CD14-positive monocyte (primary cell): Measurements from ENCODE around the gene ATF6. TPM values are rescaled to one million over a fixed set of nuclear protein-coding genes. Genes with fewer than 3 reads are reported as not detected.

Experiments
- DNase-seq, 3 donors: peaks; one replicate each; pipeline ENCODE4 v3.0.0-alpha.2; 2011 to 2022
- H2AFZ ChIP-seq: 2 replicates; pipeline ENCODE4 v1.6.0; 2012; ENCODE audit warnings: mild to moderate bottlenecking, low read depth, low read length, inconsistent platforms; ENCODE audit not compliant: insufficient read depth, poor library complexity, severe bottlenecking
- H3K27ac ChIP-seq, 2 donors: 1 replicate in 1 of 2; 2 replicates in 1 of 2; pipeline ENCODE4 v1.5.1; 2012 to 2013; ENCODE audit warnings: low read length in 2 of 2, control low read depth in 1 of 2, inconsistent platforms in 1 of 2, low read depth in 1 of 2, mild to moderate bottlenecking in 1 of 2
- H3K27me3 ChIP-seq, 2 donors: one replicate each; pipeline versions ENCODE4 v1.6.0 to v1.6.1; 2011 to 2013; ENCODE audit warnings: low read length in 2 of 2; ENCODE audit not compliant: control insufficient read depth in 2 of 2, insufficient read depth in 2 of 2
- H3K36me3 ChIP-seq, 2 donors: replicated peaks in 1 of 2; 1 replicate in 1 of 2; 2 replicates in 1 of 2; pipeline versions ENCODE4 v1.5.1 to v1.6.1; 2012 to 2013; ENCODE audit warnings: low read length in 2 of 2, control low read depth in 1 of 2, inconsistent platforms in 1 of 2, mild to moderate bottlenecking in 1 of 2; ENCODE audit not compliant: insufficient read depth in 2 of 2, control insufficient read depth in 1 of 2
- H3K4me1 ChIP-seq, 2 donors: 1 replicate in 1 of 2; 2 replicates in 1 of 2; pipeline versions ENCODE4 v1.5.1 to v1.6.1; 2012 to 2013; ENCODE audit warnings: low read length in 2 of 2, control low read depth in 1 of 2, inconsistent platforms in 1 of 2, mild to moderate bottlenecking in 1 of 2, moderate library complexity in 1 of 2; ENCODE audit not compliant: insufficient read depth in 2 of 2, control insufficient read depth in 1 of 2
- H3K4me2 ChIP-seq: replicated peaks from 2 replicates; pipeline ENCODE3; 2012; ENCODE audit warnings: low read length, moderate library complexity, mild to moderate bottlenecking; ENCODE audit not compliant: poor library complexity, severe bottlenecking; ENCODE audit errors: extremely low read depth
- H3K4me3 ChIP-seq, 3 experiments: fragments of 200-600 bp in 1 of 3; sonication (generic) in 1 of 3; replicated peaks in 1 of 3; 1 replicate in 2 of 3; 2 replicates in 1 of 3; pipeline ENCODE4 v1.5.1; 2011 to 2013; ENCODE audit warnings: low read length in 3 of 3, mild to moderate bottlenecking in 3 of 3, control low read depth in 2 of 3, low read depth in 2 of 3, inconsistent platforms in 1 of 3, moderate library complexity in 1 of 3
- H3K79me2 ChIP-seq: 2 replicates; pipeline ENCODE4 v1.6.0; 2012; ENCODE audit warnings: mild to moderate bottlenecking, control low read depth, inconsistent platforms, low read length, moderate library complexity; ENCODE audit not compliant: insufficient read depth
- H3K9ac ChIP-seq: 2 replicates; pipeline ENCODE4 v1.6.0; 2017; ENCODE audit warnings: low read length, mild to moderate bottlenecking; ENCODE audit not compliant: insufficient read depth, poor library complexity, severe bottlenecking
- H3K9me3 ChIP-seq, 2 donors: replicated peaks in 1 of 2; 1 replicate in 1 of 2; 2 replicates in 1 of 2; pipeline versions ENCODE4 v1.5.1 to v1.6.1; 2012 to 2013; ENCODE audit warnings: low read length in 2 of 2, control low read depth in 1 of 2; ENCODE audit not compliant: control insufficient read depth in 1 of 2, insufficient read depth in 1 of 2
- H4K20me1 ChIP-seq: 2 replicates; pipeline ENCODE4 v1.6.0; 2012; ENCODE audit warnings: mild to moderate bottlenecking, low read length, control low read depth, moderate library complexity; ENCODE audit not compliant: insufficient read depth
- H3K27ac Mint-ChIP-seq, 7 donors: one replicate each; pipeline ENCODE4 v1.8.0; 2020; ENCODE audit warnings: mild to moderate bottlenecking in 7 of 7, mixed read lengths in 7 of 7, moderate library complexity in 6 of 7, inconsistent platforms in 2 of 7
- H3K27me3 Mint-ChIP-seq, 3 donors: one replicate each; pipeline ENCODE4 v1.8.0; 2021 to 2022; ENCODE audit warnings: low read depth in 3 of 3, mild to moderate bottlenecking in 3 of 3, mixed read lengths in 3 of 3, moderate library complexity in 3 of 3, inconsistent platforms in 1 of 3
- H3K36me3 Mint-ChIP-seq, 2 donors: one replicate each; pipeline ENCODE4 v1.8.0; 2020; ENCODE audit warnings: mixed read lengths in 2 of 2, inconsistent platforms in 1 of 2, mild to moderate bottlenecking in 1 of 2
- H3K4me1 Mint-ChIP-seq: one replicate; pipeline ENCODE4 v1.8.0; 2020; ENCODE audit warnings: mild to moderate bottlenecking, mixed read lengths
- H3K4me3 Mint-ChIP-seq, 2 donors: one replicate each; pipeline ENCODE4 v1.8.0; 2020; ENCODE audit warnings: mild to moderate bottlenecking in 2 of 2, mixed read lengths in 2 of 2, moderate library complexity in 1 of 2
- H3K9me3 Mint-ChIP-seq, 7 donors: one replicate each; pipeline ENCODE4 v1.8.0; 2020 to 2022; ENCODE audit warnings: mixed read lengths in 7 of 7, mild to moderate bottlenecking in 6 of 7, moderate library complexity in 6 of 7, inconsistent platforms in 2 of 7
- WGBS: methylation state at CpG from one replicate; pipeline ENCODE4 v1.1.5; 2013; ENCODE audit warnings: missing lambda C conversion rate; ENCODE audit not compliant: insufficient coverage; 5-methylcytosine and 5-hydroxymethylcytosine counted together
- intact Hi-C, 2 donors: fragments of 100-400 bp; cut with micrococcal nuclease; formaldehyde crosslinking; loops; one replicate each; pipeline versions ENCODE4 v1.15.0 to v1.15.1; 2023
- polyA plus RNA-seq, 3 donors: library from polyadenylated mRNA; depleted of rRNA in 1 of 3; unstranded in 2 of 3; stranded (reverse) in 1 of 3; fragments of 300-500 nt in 2 of 3; fragments of >200 nt in 1 of 3; fragmentation: Illumina TruSeq in 2 of 3; gene quantifications; 1 replicate in 2 of 3; 2 replicates in 1 of 3; pipeline ENCODE4 v1.2.3, GENCODE V29; 2012 to 2021
- TF ChIP-seq, protein P1 (sequence below): fragments of 200-600 bp; IDR thresholded peaks from one replicate; pipeline ENCODE4 v1.8.0; 2022; ENCODE audit warnings: antibody characterized with exemption, mild to moderate bottlenecking

Gene ATF6
- polyA plus RNA-seq, 3 donors: 13.4 to 25.6 (median 22.2) TPM

DNA sequence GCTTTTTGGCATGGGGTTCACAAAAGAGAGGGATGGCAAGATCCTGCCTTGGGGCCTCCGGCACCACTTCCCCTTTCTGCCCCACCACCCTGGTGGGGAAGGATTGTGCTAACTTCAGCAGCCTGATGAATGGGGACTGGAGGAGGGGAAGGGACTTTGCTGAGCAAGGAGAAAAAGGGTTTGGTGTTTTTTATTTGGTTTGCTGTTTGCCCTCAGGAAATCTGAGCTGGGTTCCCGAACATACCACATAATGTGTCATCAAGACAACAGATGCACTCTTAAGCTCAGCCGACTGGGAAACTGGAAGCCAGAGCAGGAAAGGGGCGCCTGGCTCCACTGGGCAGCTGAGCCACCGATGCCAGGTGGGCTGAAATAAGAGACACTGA is 237.7 kb downstream of the ATF6 start:
- Mint-ChIP-seq H3K36me3 (no peaks in the 10 kb centered on the region), H3K4me1 (peaks cover 33% of the 10 kb centered on the region), H3K27ac (peak overlapping the region; percentile 47 to 94 (median 88)), H3K27me3 (peaks cover 0 to 4% (median 2%) of the 10 kb centered on the region in 3 donors), H3K9me3 (no peaks in the 10 kb centered on the region), H3K4me3 (peak overlapping the region; percentile 76 to 92)
- peak overlapping the region; percentile 52 for H3K9ac ChIP-seq
- WGBS: 0% methylated on average over 2 of the region's 5 CpGs
- peak overlapping the region; percentile 25 to 72 (median 39) for H3K4me3 ChIP-seq
- no peaks in the 10 kb centered on the region for H3K36me3 ChIP-seq
- H3K27ac ChIP-seq: peak overlapping the region; percentile 59 to 74
- H3K9me3 ChIP-seq: peaks cover 0 to 3% of the 10 kb centered on the region in 2 donors
- peak overlapping the region; percentile 79 for H2AFZ ChIP-seq
- no peaks in the 10 kb centered on the region for H3K79me2 ChIP-seq
- peak; percentile 64 to 67 (median 65) for DNase-seq
- peaks cover 35 to 47% of the 10 kb centered on the region in 2 donors for H3K4me1 ChIP-seq
- TF ChIP-seq, protein P1, sequence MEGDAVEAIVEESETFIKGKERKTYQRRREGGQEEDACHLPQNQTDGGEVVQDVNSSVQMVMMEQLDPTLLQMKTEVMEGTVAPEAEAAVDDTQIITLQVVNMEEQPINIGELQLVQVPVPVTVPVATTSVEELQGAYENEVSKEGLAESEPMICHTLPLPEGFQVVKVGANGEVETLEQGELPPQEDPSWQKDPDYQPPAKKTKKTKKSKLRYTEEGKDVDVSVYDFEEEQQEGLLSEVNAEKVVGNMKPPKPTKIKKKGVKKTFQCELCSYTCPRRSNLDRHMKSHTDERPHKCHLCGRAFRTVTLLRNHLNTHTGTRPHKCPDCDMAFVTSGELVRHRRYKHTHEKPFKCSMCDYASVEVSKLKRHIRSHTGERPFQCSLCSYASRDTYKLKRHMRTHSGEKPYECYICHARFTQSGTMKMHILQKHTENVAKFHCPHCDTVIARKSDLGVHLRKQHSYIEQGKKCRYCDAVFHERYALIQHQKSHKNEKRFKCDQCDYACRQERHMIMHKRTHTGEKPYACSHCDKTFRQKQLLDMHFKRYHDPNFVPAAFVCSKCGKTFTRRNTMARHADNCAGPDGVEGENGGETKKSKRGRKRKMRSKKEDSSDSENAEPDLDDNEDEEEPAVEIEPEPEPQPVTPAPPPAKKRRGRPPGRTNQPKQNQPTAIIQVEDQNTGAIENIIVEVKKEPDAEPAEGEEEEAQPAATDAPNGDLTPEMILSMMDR: no peak
- no peaks in the 10 kb centered on the region for H4K20me1 ChIP-seq
- intact Hi-C loops: no loop called here
- H3K27me3 ChIP-seq: no peaks in the 10 kb centered on the region
- H3K4me2 ChIP-seq: peak overlapping the region; percentile 78

DNA sequence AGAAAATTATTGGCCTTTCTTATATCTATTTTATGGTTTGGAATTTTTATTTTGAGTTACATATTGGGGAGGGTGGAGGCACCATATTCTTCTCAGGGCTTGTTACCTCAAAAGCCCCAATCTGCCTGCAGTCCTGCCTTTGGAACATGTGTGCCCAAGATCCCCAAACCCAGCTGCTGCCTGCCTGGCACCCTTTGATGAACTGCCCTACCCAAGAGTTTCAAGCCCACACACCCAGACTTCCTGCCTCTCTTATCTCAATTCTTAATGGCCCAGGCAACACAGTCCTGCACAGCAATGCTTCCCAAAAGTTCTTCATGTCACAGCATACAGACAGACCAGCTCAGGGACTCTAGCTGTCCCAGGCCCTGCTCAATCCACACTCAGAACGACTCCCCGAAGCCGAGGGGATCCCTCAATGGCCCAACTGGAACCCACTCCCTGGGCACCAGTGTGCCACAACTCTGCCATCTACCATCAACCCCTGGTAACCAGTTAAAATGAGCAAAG is 238.4 kb downstream of the ATF6 start:
- H3K27me3 ChIP-seq: no peaks in the 10 kb centered on the region
- no peak overlapping the region for H3K4me3 ChIP-seq
- peak overlapping the region; percentile 78 for H3K4me2 ChIP-seq
- H3K9me3 Mint-ChIP-seq: no peaks in the 10 kb centered on the region
- intact Hi-C loops: no loop called here
- no peaks in the 10 kb centered on the region for H4K20me1 ChIP-seq
- peaks cover 0 to 4% (median 2%) of the 10 kb centered on the region in 3 donors for H3K27me3 Mint-ChIP-seq
- TF ChIP-seq, protein P1: no peak
- H3K9me3 ChIP-seq: peaks cover 0 to 3% of the 10 kb centered on the region in 2 donors
- H3K4me1 ChIP-seq: peaks cover 28 to 41% of the 10 kb centered on the region in 2 donors
- no peaks in the 10 kb centered on the region for H3K36me3 ChIP-seq
- DNase-seq: no peak
- no peaks in the 10 kb centered on the region for H3K36me3 Mint-ChIP-seq
- WGBS: 49% methylated on average over 3 of the region's 3 CpGs
- no peaks in the 10 kb centered on the region for H3K79me2 ChIP-seq
- H3K27ac ChIP-seq: peak overlapping the region in 1 of 2 donors; percentile 74
- no peak overlapping the region for H3K9ac ChIP-seq
- no peak overlapping the region for H2AFZ ChIP-seq
- peaks cover 33% of the 10 kb centered on the region for H3K4me1 Mint-ChIP-seq
- no peak overlapping the region for H3K4me3 Mint-ChIP-seq
- peak overlapping the region in 1 of 7 donors; percentile 66 for H3K27ac Mint-ChIP-seq
